H1 (cell line): ENCODE results near the gene AK8. TPM values are rescaled to one million over a fixed set of nuclear protein-coding genes. Genes with fewer than 3 reads are reported as not detected.
A peak's percentile ranks its signal among the peaks of the same experiment; 100 is the strongest.

Experiments used
- CTCF ChIA-PET: fragments of 300-600 bp; sonication (Branson Sonifier 250); formaldehyde crosslinking; loops from one replicate; lab custom pipeline; 2021; ENCODE audit not compliant: partially characterized antibody; lab: Charles Lee
- POLR2A ChIA-PET: fragments of 300-600 bp; sonication (Branson Sonifier 250); formaldehyde crosslinking; loops from one replicate; lab custom pipeline; 2021; ENCODE audit warnings: inconsistent platforms; ENCODE audit not compliant: partially characterized antibody; lab: Charles Lee
- DNase-seq, 2 experiments: peaks; one replicate each; pipeline versions ENCODE4 v3.0.0 to v3.0.0-alpha.2; 2010 to 2022; ENCODE audit warnings: low spot score in 2 of 2, low read depth in 1 of 2, mixed read lengths in 1 of 2
- FAIRE-seq: peaks from 2 replicates; lab custom pipeline; 2011; peaks lifted over from hg19 to GRCh38; lab: Jason Lieb, UNC
- H2AFZ ChIP-seq: 2 replicates; pipeline ENCODE4 v1.8.1; 2012; ENCODE audit warnings: low read length, inconsistent platforms
- H2AK5ac ChIP-seq: 2 replicates; pipeline ENCODE4 v1.6.1; 2013; ENCODE audit warnings: low read depth, low read length
- H2BK120ac ChIP-seq: replicated peaks from 2 replicates; pipeline ENCODE3; 2013; ENCODE audit warnings: low read depth, low read length, inconsistent platforms
- H2BK12ac ChIP-seq: 2 replicates; pipeline ENCODE4 v1.6.1; 2013; ENCODE audit warnings: low read depth, low read length
- H2BK15ac ChIP-seq: 2 replicates; pipeline ENCODE4 v1.6.1; 2013; ENCODE audit warnings: low read length
- H2BK20ac ChIP-seq: 2 replicates; pipeline ENCODE4 v1.6.1; 2013; ENCODE audit warnings: low read length
- H2BK5ac ChIP-seq: 2 replicates; pipeline ENCODE4 v1.6.1; 2013; ENCODE audit warnings: low read depth, low read length
- H3K14ac ChIP-seq: 2 replicates; pipeline ENCODE4 v1.6.1; 2013; ENCODE audit warnings: inconsistent platforms; ENCODE audit not compliant: insufficient read length
- H3K18ac ChIP-seq: 2 replicates; pipeline ENCODE4 v1.6.1; 2013; ENCODE audit warnings: low read length; ENCODE audit errors: extremely low read depth
- H3K23ac ChIP-seq: 2 replicates; pipeline ENCODE4 v1.6.1; 2013; ENCODE audit warnings: inconsistent platforms; ENCODE audit not compliant: insufficient read length
- H3K23me2 ChIP-seq: 2 replicates; pipeline ENCODE4 v1.6.1; 2013; ENCODE audit warnings: low read depth, low read length
- H3K27ac ChIP-seq: 2 replicates; pipeline ENCODE4 v1.6.1; 2011; ENCODE audit warnings: low read depth, low read length, inconsistent platforms
- H3K27me3 ChIP-seq, 4 experiments: replicated peaks in 1 of 4; 1 replicate in 1 of 4; 2 replicates in 3 of 4; pipeline versions ENCODE4 v1.6.1 to v1.8.1; 2011 to 2013; ENCODE audit warnings: low read length in 3 of 4, mild to moderate bottlenecking in 3 of 4, inconsistent platforms in 2 of 4, mixed read lengths in 2 of 4, moderate library complexity in 1 of 4; ENCODE audit not compliant: control insufficient read depth in 3 of 4, insufficient read depth in 3 of 4; ENCODE audit errors: extremely low read depth in 1 of 4
- H3K36me3 ChIP-seq, 4 experiments: 2 replicates each; pipeline versions ENCODE4 v1.6.1 to v1.8.1; 2011 to 2013; ENCODE audit warnings: mild to moderate bottlenecking in 4 of 4, low read length in 3 of 4, moderate library complexity in 2 of 4, control low read depth in 1 of 4, inconsistent platforms in 1 of 4; ENCODE audit not compliant: insufficient read depth in 4 of 4, control insufficient read depth in 2 of 4
- H3K4ac ChIP-seq: replicated peaks from 2 replicates; pipeline ENCODE3; 2013; ENCODE audit warnings: low read length, low read depth, mixed read lengths, inconsistent platforms; ENCODE audit not compliant: insufficient read length
- H3K4me1 ChIP-seq, 4 experiments: replicated peaks in 1 of 4; 1 replicate in 1 of 4; 2 replicates in 3 of 4; pipeline versions ENCODE4 v1.6.1 to v1.8.1; 2011 to 2013; ENCODE audit warnings: low read length in 3 of 4, inconsistent platforms in 2 of 4, mixed read lengths in 1 of 4; ENCODE audit not compliant: insufficient read depth in 4 of 4, control insufficient read depth in 3 of 4
- H3K4me2 ChIP-seq, 2 experiments: 2 replicates each; pipeline versions ENCODE4 v1.6.1 to v1.8.1; 2011 to 2013; ENCODE audit warnings: low read depth in 2 of 2, low read length in 2 of 2, control low read depth in 1 of 2, inconsistent platforms in 1 of 2, mild to moderate bottlenecking in 1 of 2; ENCODE audit not compliant: insufficient read depth in 1 of 2
- H3K4me3 ChIP-seq, 4 experiments: fragments of 200-600, 300-600 bp in 1 of 4; sonication (generic), shearing (Covaris generic), sonication (Bioruptor Twin) in 1 of 4; 2 replicates each; pipeline versions ENCODE4 v1.5.1 to v1.8.1; 2011 to 2016; ENCODE audit warnings: low read length in 4 of 4, low read depth in 3 of 4, control low read depth in 2 of 4, inconsistent platforms in 2 of 4, mild to moderate bottlenecking in 2 of 4, mixed read lengths in 1 of 4, moderate library complexity in 1 of 4; ENCODE audit not compliant: insufficient read depth in 2 of 4; ENCODE audit errors: extremely low read depth in 1 of 4
- H3K56ac ChIP-seq: replicated peaks from 2 replicates; pipeline ENCODE3; 2013; ENCODE audit warnings: low read depth, mild to moderate bottlenecking, mixed read lengths, low read length, inconsistent platforms; ENCODE audit not compliant: insufficient read length
- H3K79me1 ChIP-seq: 2 replicates; pipeline ENCODE4 v1.6.1; 2013; ENCODE audit warnings: low read depth, low read length, control low read depth
- H3K79me2 ChIP-seq, 2 experiments: 2 replicates each; pipeline versions ENCODE4 v1.6.1 to v1.8.1; 2012 to 2013; ENCODE audit warnings: low read length in 2 of 2, mild to moderate bottlenecking in 2 of 2, inconsistent platforms in 1 of 2; ENCODE audit not compliant: insufficient read depth in 2 of 2, control insufficient read depth in 1 of 2
- H3K9ac ChIP-seq, 4 experiments: replicated peaks in 1 of 4; 1 replicate in 1 of 4; 2 replicates in 3 of 4; pipeline versions ENCODE4 v1.6.1 to v1.8.1; 2011 to 2013; ENCODE audit warnings: low read depth in 3 of 4, low read length in 3 of 4, control low read depth in 2 of 4, mild to moderate bottlenecking in 2 of 4, moderate library complexity in 2 of 4, inconsistent platforms in 1 of 4; ENCODE audit errors: extremely low read depth in 1 of 4
- H3K9me3 ChIP-seq, 2 experiments: 2 replicates each; pipeline versions ENCODE4 v1.6.1 to v1.8.1; 2012 to 2013; ENCODE audit warnings: mild to moderate bottlenecking in 2 of 2, moderate library complexity in 2 of 2, control low read depth in 1 of 2, inconsistent platforms in 1 of 2, low read depth in 1 of 2, low read length in 1 of 2, mixed read lengths in 1 of 2; ENCODE audit not compliant: insufficient read depth in 2 of 2
- H4K20me1 ChIP-seq, 2 experiments: replicated peaks in 1 of 2; 2 replicates each; pipeline versions ENCODE3 to v1.8.1; 2011 to 2013; ENCODE audit warnings: inconsistent platforms in 2 of 2, low read length in 2 of 2, mild to moderate bottlenecking in 1 of 2; ENCODE audit not compliant: insufficient read depth in 2 of 2, control insufficient read depth in 1 of 2
- H4K5ac ChIP-seq: 2 replicates; pipeline ENCODE4 v1.6.1; 2013; ENCODE audit warnings: low read length, low read depth, mixed read lengths, inconsistent platforms; ENCODE audit not compliant: insufficient read length
- H4K8ac ChIP-seq: 2 replicates; pipeline ENCODE4 v1.8.0; 2013; ENCODE audit warnings: mild to moderate bottlenecking, moderate library complexity, low read length, inconsistent platforms; ENCODE audit not compliant: insufficient read depth; ENCODE audit errors: extremely low read depth
- H4K91ac ChIP-seq: replicated peaks from 2 replicates; pipeline ENCODE3; 2013; ENCODE audit warnings: low read length, mixed read lengths, inconsistent platforms; ENCODE audit not compliant: insufficient read length
- POLR2AphosphoS5 ChIP-seq: IDR thresholded peaks from 2 replicates; pipeline ENCODE4 v1.6.1; 2011; ENCODE audit warnings: low read depth, low read length
- SIRT6 ChIP-seq: IDR thresholded peaks from one replicate; pipeline ENCODE4 v1.7.1; 2012; ENCODE audit warnings: low read length, inconsistent platforms
- SUZ12 ChIP-seq: fragments of 200-600 bp; sonication (generic); IDR thresholded peaks from 2 replicates; pipeline ENCODE4 v1.6.1; 2012; ENCODE audit warnings: mild to moderate bottlenecking, inconsistent platforms, low read length, moderate library complexity, mixed read lengths
- TCF12 ChIP-seq: IDR thresholded peaks from 2 replicates; pipeline ENCODE4 v1.6.1; 2011; ENCODE audit warnings: low read depth, mild to moderate bottlenecking, low read length
- WGBS, 2 experiments: shearing (Covaris generic) in 1 of 2; methylation state at CpG; one replicate each; pipeline versions ENCODE4 v1.1.6 to v1.1.7; 2013 to 2015; ENCODE audit warnings: low lambda C conversion rate in 2 of 2, mixed read lengths in 2 of 2, inconsistent platforms in 1 of 2, low coverage in 1 of 2, missing lambda C conversion rate in 1 of 2; ENCODE audit not compliant: insufficient replicate concordance in 2 of 2, insufficient coverage in 1 of 2, insufficient read length in 1 of 2; ENCODE audit errors: extremely low coverage in 1 of 2, missing lambda C conversion rate in 1 of 2; 5-methylcytosine and 5-hydroxymethylcytosine counted together
- polyA plus RNA-seq, 7 experiments: library from polyadenylated mRNA; depleted of rRNA in 3 of 7; stranded (reverse) in 5 of 7; unstranded in 2 of 7; fragments of >200 nt in 5 of 7; fragments of 200-250 nt in 2 of 7; gene quantifications; 1 replicate in 5 of 7; 2 replicates in 1 of 7; 4 replicates in 1 of 7; pipeline versions ENCODE4 v1.2.1 to v1.2.3, GENCODE V29; 2011 to 2013; ENCODE audit warnings: missing spikeins in 2 of 7, mixed read lengths in 2 of 7
- total RNA-seq: library from RNA; stranded (reverse); fragmentation: NEBNext Ultra II Directional; extraction: Animal tissue kit (Norgen Biotek cat#: 25700); gene quantifications from 2 replicates; pipeline ENCODE4 v1.2.1, GENCODE V29; 2021

The AK8 gene
- total and polyA plus RNA-seq, 2 of the 8 experiments (the other 6 are each of a cell fraction or from before 2014, with no cell fraction given): 0.35 to 0.48 TPM

- H3K27me3 ChIP-seq: peaks cover 0 to 69% (median 53%) of the 10 kb centered on the region in 4 experiments; a peak in 6 of 7 replicates
- FAIRE-seq: no peak
- 72% methylated on average over 13 of the region's 13 CpGs; no CpG with 5 or more reads in 1 of the 2 experiments for WGBS, 2 experiments
- H4K8ac ChIP-seq: no peak overlapping the region
- no peak overlapping the region for H3K56ac ChIP-seq
- H3K18ac ChIP-seq: no peak overlapping the region
- no peaks in the 10 kb centered on the region for H3K36me3 ChIP-seq
- H2BK5ac ChIP-seq: no peak overlapping the region
- H3K79me1 ChIP-seq: no peaks in the 10 kb centered on the region
- H3K27ac ChIP-seq: no peak overlapping the region
- no peak overlapping the region for H2AK5ac ChIP-seq
- no peaks in the 10 kb centered on the region for H3K79me2 ChIP-seq
- POLR2A ChIA-PET: no interaction called here
- no peak overlapping the region for H3K23ac ChIP-seq
- H3K23me2 ChIP-seq: peaks cover 3% of the 10 kb centered on the region; the same call in 1 of the 2 replicates
- H3K4me3 ChIP-seq: no peak overlapping the region
- no peak overlapping the region for H2BK120ac ChIP-seq
- no peaks in the 10 kb centered on the region; a peak in 1 of 7 replicates for H3K4me1 ChIP-seq
- H2BK12ac ChIP-seq: no peak overlapping the region
- H3K4me2 ChIP-seq: no peak overlapping the region
- CTCF ChIA-PET: interaction anchor here (0.7 to 1.4 kb wide), 5 partner anchors 9 to 1203 kb away, joined by 3 read pairs; no protein-coding TSS in a partner anchor
- TF ChIP-seq POLR2AphosphoS5 (peak; percentile 78), SIRT6 (no peak), TCF12 (peak; percentile 74; the same call in 1 of the 2 replicates), SUZ12 (no peak)
- no peak overlapping the region for H4K91ac ChIP-seq
- no peak overlapping the region for H4K5ac ChIP-seq
- no peak overlapping the region for H3K9ac ChIP-seq
- H2BK15ac ChIP-seq: no peak overlapping the region
- no peaks in the 10 kb centered on the region; a peak in 1 of 4 replicates for H3K9me3 ChIP-seq
- no peak overlapping the region for H2BK20ac ChIP-seq
- H4K20me1 ChIP-seq: peaks cover 0 to 4% of the 10 kb centered on the region in 2 experiments
- H2AFZ ChIP-seq: no peak overlapping the region
- H3K14ac ChIP-seq: no peak overlapping the region
- DNase-seq: no peak
- no peak overlapping the region for H3K4ac ChIP-seq
Measured at GRCh38 chr9:132794730-132795380, 83.2 kb downstream of the AK8 start.
